Prostate gland (tissue), 2 donors: Measurements from ENCODE around the gene RANBP3.

Experiments used
- POLR2AphosphoS5 ChIP-seq: sonication (generic); formaldehyde crosslinking; IDR thresholded peaks from one replicate; pipeline ENCODE4 v1.6.1; 2017; ENCODE audit warnings: antibody characterized with exemption
- TF ChIP-seq, protein P1 (sequence below), 4 experiments: fragments of 200-600 bp in 2 of 4; fragments of 450-650 bp in 2 of 4; sonication (generic) in 2 of 4; IDR thresholded peaks; 1 replicate in 3 of 4; 2 replicates in 1 of 4; pipeline ENCODE4 v1.5.1; 2016 to 2019; ENCODE audit warnings: antibody characterized with exemption in 4 of 4, mild to moderate bottlenecking in 2 of 4, moderate library complexity in 2 of 4

DNA sequence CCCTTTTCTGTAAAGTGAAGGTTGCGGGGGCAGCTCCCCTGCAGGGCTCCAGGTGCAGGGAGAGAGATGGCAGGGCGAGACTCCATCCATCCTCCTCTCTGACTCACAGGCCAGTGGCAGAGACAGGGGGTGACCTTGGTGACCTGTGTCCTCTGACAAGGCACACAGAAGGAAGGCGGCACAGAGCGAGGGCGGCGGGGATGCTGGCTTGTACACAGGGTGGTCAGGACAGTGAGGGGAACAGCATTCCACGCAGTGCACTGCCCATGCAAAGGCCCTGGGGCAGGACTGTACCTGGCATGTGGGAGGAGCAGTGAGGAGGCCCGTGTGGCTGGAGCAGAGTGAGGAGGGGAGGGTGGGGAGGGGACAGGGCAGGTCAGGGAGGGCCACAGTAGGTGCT is 82.0 kb downstream of the RANBP3 start:
- no peak for TF ChIP-seq POLR2AphosphoS5
- TF ChIP-seq, protein P1, sequence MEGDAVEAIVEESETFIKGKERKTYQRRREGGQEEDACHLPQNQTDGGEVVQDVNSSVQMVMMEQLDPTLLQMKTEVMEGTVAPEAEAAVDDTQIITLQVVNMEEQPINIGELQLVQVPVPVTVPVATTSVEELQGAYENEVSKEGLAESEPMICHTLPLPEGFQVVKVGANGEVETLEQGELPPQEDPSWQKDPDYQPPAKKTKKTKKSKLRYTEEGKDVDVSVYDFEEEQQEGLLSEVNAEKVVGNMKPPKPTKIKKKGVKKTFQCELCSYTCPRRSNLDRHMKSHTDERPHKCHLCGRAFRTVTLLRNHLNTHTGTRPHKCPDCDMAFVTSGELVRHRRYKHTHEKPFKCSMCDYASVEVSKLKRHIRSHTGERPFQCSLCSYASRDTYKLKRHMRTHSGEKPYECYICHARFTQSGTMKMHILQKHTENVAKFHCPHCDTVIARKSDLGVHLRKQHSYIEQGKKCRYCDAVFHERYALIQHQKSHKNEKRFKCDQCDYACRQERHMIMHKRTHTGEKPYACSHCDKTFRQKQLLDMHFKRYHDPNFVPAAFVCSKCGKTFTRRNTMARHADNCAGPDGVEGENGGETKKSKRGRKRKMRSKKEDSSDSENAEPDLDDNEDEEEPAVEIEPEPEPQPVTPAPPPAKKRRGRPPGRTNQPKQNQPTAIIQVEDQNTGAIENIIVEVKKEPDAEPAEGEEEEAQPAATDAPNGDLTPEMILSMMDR (IDR thresholded peaks at IDR 0.05): no peak
